ENCODE measurements around the gene ZFYVE26. TPM values are rescaled to one million over a fixed set of nuclear protein-coding genes. Genes with fewer than 3 reads are reported as not detected.
"Not testable (repeated sequence)": the region's sequence is repeated elsewhere in the genome, so short reads cannot be mapped to it uniquely, and the experiment has no call there.

The ZFYVE26 gene
- total RNA-seq, 1 donor from 2014 or later: 18.3 TPM

GRCh38 chr14:67704484-67705089 is 111.8 kb downstream of the ZFYVE26 start:
- H3K9me3 ChIP-seq (ENCODE audit: low read depth): peaks cover 18% of the 10 kb centered on the region

GRCh38 chr14:67703997-67704396 is 112.4 kb downstream of the ZFYVE26 start:
- no peaks in the 10 kb centered on the region for H3K79me2 ChIP-seq (ENCODE audit: low read depth)
- no peaks in the 10 kb centered on the region for H4K20me1 ChIP-seq (ENCODE audit: low read depth)
- peaks cover 6% of the 10 kb centered on the region for H3K4me1 Mint-ChIP-seq
- no peak overlapping the region for H3K4me3 ChIP-seq
- peaks cover 12% of the 10 kb centered on the region for H3K9me3 ChIP-seq (ENCODE audit: low read depth)
- no peak for TF ChIP-seq EZH2 (IDR thresholded peaks at IDR 0.05)
- TF ChIP-seq CTCF (IDR thresholded peaks at IDR 0.05): no peak
- TF ChIP-seq EZH2phosphoT487 (IDR thresholded peaks at IDR 0.05): no peak
- no peak overlapping the region for H3K27ac Mint-ChIP-seq
- H3K36me3 ChIP-seq: no peaks in the 10 kb centered on the region
- no peaks in the 10 kb centered on the region for H3K4me1 ChIP-seq
- no peaks in the 10 kb centered on the region for H3F3A ChIP-seq (ENCODE audit: low read depth)
- H3K27me3 Mint-ChIP-seq (ENCODE audit: insufficient read depth, low read depth): no peaks in the 10 kb centered on the region
- peaks cover 5% of the 10 kb centered on the region for H3K9me3 Mint-ChIP-seq
- H3K9ac ChIP-seq: no peak overlapping the region
- H3K4me2 ChIP-seq: no peak overlapping the region
- H3K27me3 ChIP-seq: no peaks in the 10 kb centered on the region
- DNase-seq (ENCODE audit: low spot score): no peak
- H3K4me3 Mint-ChIP-seq: no peak overlapping the region
- H3K36me3 Mint-ChIP-seq: no peaks in the 10 kb centered on the region
- no peak overlapping the region for H2AFZ ChIP-seq (replicated peaks)
- H3K27ac ChIP-seq: no peak overlapping the region

More at GRCh38 chr14:67704484-67705089, 111.8 kb downstream of the ZFYVE26 start:
- Histone ChIP-seq H4K20me1 (ENCODE audit: low read depth) (no peaks in the 10 kb centered on the region), H3F3A (ENCODE audit: low read depth) (no peaks in the 10 kb centered on the region), H3K79me2 (ENCODE audit: low read depth) (no peaks in the 10 kb centered on the region), H3K27ac (no peak overlapping the region), H3K36me3 (no peaks in the 10 kb centered on the region), H3K4me3 (no peak overlapping the region), H3K4me1 (no peaks in the 10 kb centered on the region), H3K27me3 (no peaks in the 10 kb centered on the region), H2AFZ (replicated peaks) (peak overlapping the region; percentile 81), H3K9ac (no peak overlapping the region), H3K4me2 (peak overlapping the region; percentile 43)
- Mint-ChIP-seq H3K36me3 (no peaks in the 10 kb centered on the region), H3K4me1 (peaks cover 6% of the 10 kb centered on the region), H3K27me3 (ENCODE audit: insufficient read depth, low read depth) (no peaks in the 10 kb centered on the region), H3K4me3 (no peak overlapping the region), H3K27ac (peak overlapping the region; percentile 58), H3K9me3 (peaks cover 8% of the 10 kb centered on the region)
- TF ChIP-seq EZH2 (IDR thresholded peaks at IDR 0.05): no peak
- no peak for TF ChIP-seq EZH2phosphoT487 (IDR thresholded peaks at IDR 0.05)
- peak; percentile 76 for TF ChIP-seq CTCF (IDR thresholded peaks at IDR 0.05)
- DNase-seq (ENCODE audit: low spot score): peak; percentile 74

GRCh38 chr14:67701492-67701891 is 114.9 kb downstream of the ZFYVE26 start, which contains the start of gene RDH12:
TSS of gene RDH12 (plus strand) at chr14:67701886. CDS start at chr14:67722643, 20,757 bp downstream.
- H3K9ac ChIP-seq; H3K4me3 Mint-ChIP-seq; H3F3A ChIP-seq (ENCODE audit: low read depth); H3K27me3 ChIP-seq; H3K27ac ChIP-seq; H3K9me3 Mint-ChIP-seq; H3K4me1 ChIP-seq; H3K4me3 ChIP-seq; H3K4me1 Mint-ChIP-seq; H3K79me2 ChIP-seq (ENCODE audit: low read depth); H2AFZ ChIP-seq (replicated peaks); H3K27me3 Mint-ChIP-seq (ENCODE audit: insufficient read depth, low read depth); H3K27ac Mint-ChIP-seq; DNase-seq (ENCODE audit: low spot score); H4K20me1 ChIP-seq (ENCODE audit: low read depth); H3K9me3 ChIP-seq (ENCODE audit: low read depth); H3K36me3 ChIP-seq; H3K4me2 ChIP-seq; H3K36me3 Mint-ChIP-seq: not testable (repeated sequence)

- H3K9me3 ChIP-seq (ENCODE audit: low read depth): no peaks in the 10 kb centered on the region
- H3K79me2 ChIP-seq (ENCODE audit: low read depth): peaks cover 24% of the 10 kb centered on the region
- peaks cover 11% of the 10 kb centered on the region for H3K4me1 ChIP-seq
- no peak overlapping the region for H3K27ac Mint-ChIP-seq
- no peak for DNase-seq (ENCODE audit: low spot score)
- no peaks in the 10 kb centered on the region for H3K9me3 Mint-ChIP-seq
- no peak overlapping the region for H3K27ac ChIP-seq
- peaks cover 7% of the 10 kb centered on the region for H3K4me1 Mint-ChIP-seq
- no peaks in the 10 kb centered on the region for H3K36me3 Mint-ChIP-seq
- H3K4me3 Mint-ChIP-seq: no peak overlapping the region
- no peak overlapping the region for H2AFZ ChIP-seq (replicated peaks)
- H3K9ac ChIP-seq: no peak overlapping the region
- peaks cover 15% of the 10 kb centered on the region for H4K20me1 ChIP-seq (ENCODE audit: low read depth)
- H3K27me3 ChIP-seq: peaks cover 7% of the 10 kb centered on the region
- no peaks in the 10 kb centered on the region for H3K36me3 ChIP-seq
- no peak for TF ChIP-seq EZH2 (IDR thresholded peaks at IDR 0.05)
- no peak for TF ChIP-seq CTCF (IDR thresholded peaks at IDR 0.05)
- no peak for TF ChIP-seq EZH2phosphoT487 (IDR thresholded peaks at IDR 0.05)
- peaks cover 5% of the 10 kb centered on the region for H3K27me3 Mint-ChIP-seq (ENCODE audit: insufficient read depth, low read depth)
- H3F3A ChIP-seq (ENCODE audit: low read depth): no peaks in the 10 kb centered on the region
- H3K4me2 ChIP-seq: no peak overlapping the region
- no peak overlapping the region for H3K4me3 ChIP-seq
Measured at GRCh38 chr14:67698179-67698578, 118.2 kb downstream of the ZFYVE26 start.
